ENCODE data around the gene EPC2. TPM values are rescaled to one million over a fixed set of nuclear protein-coding genes. Genes with fewer than 3 reads are reported as not detected.

Gene EPC2
- total RNA-seq, 2 experiments from 2014 or later = 12.8 to 26.3 TPM

- H3K9me3 ChIP-seq (ENCODE audit: low read length) = no peaks in the 10 kb centered on the region
- POLR2A ChIA-PET = no interaction called here
- no peak overlapping the region for H3K4me3 ChIP-seq (ENCODE audit: low read depth, low read length, poor library complexity, severe bottlenecking)
- H4K20me1 ChIP-seq (ENCODE audit: insufficient read depth, low read length) = no peaks in the 10 kb centered on the region
- TF ChIP-seq CTCF (conservative IDR thresholded peaks at IDR 0.05; ENCODE audit: low read length) (no peak), EZH2phosphoT487 (IDR thresholded peaks at IDR 0.05; ENCODE audit: borderline replicate concordance, low read depth, low read length) (no peak)
- no peaks in the 10 kb centered on the region for H3K4me1 ChIP-seq (ENCODE audit: insufficient read depth, low read length, poor library complexity, severe bottlenecking)
- H3K27ac ChIP-seq (ENCODE audit: low read depth, low read length, poor library complexity, severe bottlenecking) = no peak overlapping the region
- CTCF ChIA-PET (ENCODE audit: unreplicated experiment) = no interaction called here
- H2AFZ ChIP-seq (ENCODE audit: low read length) = no peak overlapping the region
- H3K9me2 ChIP-seq (ENCODE audit: insufficient read depth, low read length) = no peaks in the 10 kb centered on the region
- H3K79me2 ChIP-seq (ENCODE audit: insufficient read depth, low read depth, low read length) = no peaks in the 10 kb centered on the region
- no TSS peak for BruUV-seq (replicated peaks)
- intact Hi-C loops (cut with micrococcal nuclease; ENCODE audit: unreplicated experiment) = no loop called here
- no peaks in the 10 kb centered on the region for H3K36me3 ChIP-seq (ENCODE audit: insufficient read depth, low read length)
- DNase-seq (ENCODE audit: low spot score) = no peak
- no peak overlapping the region for H3K4me2 ChIP-seq (ENCODE audit: low read length)
Measured at GRCh38 chr2:148619560-148620195, 24.9 kb upstream of the EPC2 start.

GRCh38 chr2:148622366-148622765 lies 22.2 kb upstream of the EPC2 start:
- no TSS peak for BruUV-seq (replicated peaks)
- ChIA-PET CTCF (ENCODE audit: unreplicated experiment) (no interaction called here), POLR2A (no interaction called here)
- no peaks in the 10 kb centered on the region for H3K36me3 ChIP-seq (ENCODE audit: insufficient read depth, low read length)
- H3K27ac ChIP-seq (ENCODE audit: low read depth, low read length, poor library complexity, severe bottlenecking) = no peak overlapping the region
- DNase-seq (ENCODE audit: low spot score) = no peak
- intact Hi-C loops (cut with micrococcal nuclease; ENCODE audit: unreplicated experiment) = no loop called here
- no peak overlapping the region for H3K4me2 ChIP-seq (ENCODE audit: low read length)
- H3K79me2 ChIP-seq (ENCODE audit: insufficient read depth, low read depth, low read length) = no peaks in the 10 kb centered on the region
- TF ChIP-seq EZH2phosphoT487 (IDR thresholded peaks at IDR 0.05; ENCODE audit: borderline replicate concordance, low read depth, low read length) = no peak
- no peak for TF ChIP-seq CTCF (conservative IDR thresholded peaks at IDR 0.05; ENCODE audit: low read length)
- no peaks in the 10 kb centered on the region for H3K4me1 ChIP-seq (ENCODE audit: insufficient read depth, low read length, poor library complexity, severe bottlenecking)
- no peaks in the 10 kb centered on the region for H4K20me1 ChIP-seq (ENCODE audit: insufficient read depth, low read length)
- no peak overlapping the region for H3K4me3 ChIP-seq (ENCODE audit: low read depth, low read length, poor library complexity, severe bottlenecking)
- no peaks in the 10 kb centered on the region for H3K9me2 ChIP-seq (ENCODE audit: insufficient read depth, low read length)
- H2AFZ ChIP-seq (ENCODE audit: low read length) = no peak overlapping the region
- H3K9me3 ChIP-seq (ENCODE audit: low read length) = no peaks in the 10 kb centered on the region

- H4K20me1 ChIP-seq (ENCODE audit: insufficient read depth, low read length) = no peaks in the 10 kb centered on the region
- TF ChIP-seq CTCF (conservative IDR thresholded peaks at IDR 0.05; ENCODE audit: low read length) (no peak), EZH2phosphoT487 (IDR thresholded peaks at IDR 0.05; ENCODE audit: borderline replicate concordance, low read depth, low read length) (no peak)
- H2AFZ ChIP-seq (ENCODE audit: low read length) = no peak overlapping the region
- no peaks in the 10 kb centered on the region for H3K9me3 ChIP-seq (ENCODE audit: low read length)
- intact Hi-C loops (cut with micrococcal nuclease; ENCODE audit: unreplicated experiment) = no loop called here
- H3K4me1 ChIP-seq (ENCODE audit: insufficient read depth, low read length, poor library complexity, severe bottlenecking) = no peaks in the 10 kb centered on the region
- no peaks in the 10 kb centered on the region for H3K36me3 ChIP-seq (ENCODE audit: insufficient read depth, low read length)
- H3K9me2 ChIP-seq (ENCODE audit: insufficient read depth, low read length) = no peaks in the 10 kb centered on the region
- no peaks in the 10 kb centered on the region for H3K79me2 ChIP-seq (ENCODE audit: insufficient read depth, low read depth, low read length)
- no peak overlapping the region for H3K4me3 ChIP-seq (ENCODE audit: low read depth, low read length, poor library complexity, severe bottlenecking)
- no peak for DNase-seq (ENCODE audit: low spot score)
- no peak overlapping the region for H3K4me2 ChIP-seq (ENCODE audit: low read length)
- no TSS peak for BruUV-seq (replicated peaks)
- ChIA-PET CTCF (ENCODE audit: unreplicated experiment) (no interaction called here), POLR2A (no interaction called here)
- H3K27ac ChIP-seq (ENCODE audit: low read depth, low read length, poor library complexity, severe bottlenecking) = no peak overlapping the region
Measured at GRCh38 chr2:148623086-148623485, 21.5 kb upstream of the EPC2 start.
